Left lung (tissue), 10 donors: Measurements from ENCODE around the gene LTA. TPM values are rescaled to one million over a fixed set of nuclear protein-coding genes. Genes with fewer than 3 reads are reported as not detected.

Experiments used
- ATAC-seq: fragments of 200-7000 bp; cut with Tn5 transposase; one replicate; pipeline ENCODE4 v1.9.1; 2020; ENCODE audit warnings: moderate library complexity
- DNase-seq, 4 donors: peaks; one replicate each; pipeline ENCODE4 v3.0.0-alpha.2; 2013 to 2020
- H3K27ac ChIP-seq, 2 donors: fragments of 200-600 bp; sonication (generic) in 1 of 2; one replicate each; pipeline versions ENCODE4 v1.5.0 to v1.8.0; 2020 to 2021
- H3K27me3 ChIP-seq, 2 donors: fragments of 200-600 bp; sonication (generic) in 1 of 2; one replicate each; pipeline versions ENCODE4 v1.5.0 to v1.8.0; 2020 to 2021
- H3K36me3 ChIP-seq, 2 donors: fragments of 200-600 bp; sonication (generic) in 1 of 2; one replicate each; pipeline versions ENCODE4 v1.5.0 to v1.8.0; 2020 to 2021
- H3K4me1 ChIP-seq, 2 donors: fragments of 200-600 bp; one replicate each; pipeline ENCODE4 v1.8.0; 2021
- H3K4me3 ChIP-seq, 2 donors: fragments of 200-600 bp; sonication (generic) in 1 of 2; one replicate each; pipeline versions ENCODE4 v1.5.0 to v1.8.0; 2020 to 2021; ENCODE audit warnings: mild to moderate bottlenecking in 1 of 2
- H3K9me3 ChIP-seq, 2 donors: fragments of 200-600 bp; sonication (generic) in 1 of 2; one replicate each; pipeline versions ENCODE4 v1.5.0 to v1.8.0; 2020 to 2021
- intact Hi-C, 2 donors: fragments of 100-400 bp; cut with DNase I; formaldehyde crosslinking; loops; one replicate each; pipeline versions ENCODE4 v1.11.2 to v1.14.2; 2022
- polyA plus RNA-seq, 6 donors: library from polyadenylated mRNA; unstranded; fragments of 120-200 nt; gene quantifications; one replicate each; pipeline ENCODE4 v1.2.1, GENCODE V29; 2013; ENCODE audit not compliant: insufficient read length in 6 of 6
- total RNA-seq, 2 donors: library from RNA; stranded (reverse); fragmentation: NEBNext Ultra II Directional; extraction: Animal tissue kit (Norgen Biotek cat#: 25700); gene quantifications; one replicate each; pipeline ENCODE4 v1.2.1, GENCODE V29; 2021
- TF ChIP-seq, protein P1 (sequence below), 2 donors: fragments of 200-600 bp; sonication (generic) in 1 of 2; IDR thresholded peaks; one replicate each; pipeline versions ENCODE4 v1.5.0 to v1.8.0; 2021; ENCODE audit warnings: antibody characterized with exemption in 2 of 2
- donor health status: DM: no; HTN: yes; CAD: no.
- donor health status: DM: no; HTN: no; CAD: no.

The LTA gene
- total and polyA plus RNA-seq, 8 donors, result 0.17 to 0.65 (median 0.39) TPM

DNA sequence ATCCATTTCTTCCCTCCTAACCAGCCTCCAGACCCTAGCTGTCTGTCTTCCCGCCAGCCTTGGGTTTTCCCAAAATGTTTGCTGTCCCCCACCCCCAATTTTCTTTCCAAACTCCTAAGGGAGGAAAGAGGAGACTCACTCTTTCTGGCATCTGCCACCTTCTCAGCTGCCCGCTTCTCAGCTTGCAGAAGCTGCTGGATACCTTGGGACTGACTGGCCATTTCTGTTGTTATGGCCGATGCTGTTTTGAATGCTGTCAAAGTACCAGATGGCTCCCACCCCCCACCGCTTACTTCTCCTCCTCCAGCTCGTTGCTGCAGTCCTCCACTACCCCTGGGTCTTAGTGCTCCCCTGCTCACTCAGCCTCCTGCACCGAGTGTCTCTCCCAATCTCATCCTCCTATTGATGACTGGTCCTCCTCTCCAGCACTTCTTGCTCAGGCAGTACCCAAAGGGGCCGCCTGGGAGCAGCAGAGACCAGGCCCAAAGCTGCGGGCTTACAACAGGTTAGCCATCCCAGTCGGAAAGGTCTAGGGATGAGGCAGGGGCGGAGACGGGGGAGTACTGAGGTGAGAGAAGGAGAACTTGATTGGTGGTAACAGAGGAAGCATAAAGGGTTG is 25.6 kb upstream of the LTA start, which contains the start of gene ATP6V1G2:
ATP6V1G2 (minus strand) TSS at position 270 of the 619 bp plus-strand sequence; CDS start at position 221, 49 bp downstream.
- intact Hi-C loops, result loop anchor here (2.0 to 10.0 kb wide), 2 partner anchors 48 to 52 kb away; partner anchors contain the start of gene NCR3 (in 1 of the 2)
- Histone ChIP-seq H3K36me3 (peaks cover 0 to 23% of the 10 kb centered on the region in 2 donors), H3K9me3 (no peaks in the 10 kb centered on the region), H3K27me3 (no peaks in the 10 kb centered on the region), H3K27ac (peak within 1 kb of the TSS; percentile 82 to 84), H3K4me1 (peaks cover 13 to 47% of the 10 kb centered on the region in 2 donors), H3K4me3 (peak within 1 kb of the TSS; percentile 41 to 48)
- TF ChIP-seq, protein P1, sequence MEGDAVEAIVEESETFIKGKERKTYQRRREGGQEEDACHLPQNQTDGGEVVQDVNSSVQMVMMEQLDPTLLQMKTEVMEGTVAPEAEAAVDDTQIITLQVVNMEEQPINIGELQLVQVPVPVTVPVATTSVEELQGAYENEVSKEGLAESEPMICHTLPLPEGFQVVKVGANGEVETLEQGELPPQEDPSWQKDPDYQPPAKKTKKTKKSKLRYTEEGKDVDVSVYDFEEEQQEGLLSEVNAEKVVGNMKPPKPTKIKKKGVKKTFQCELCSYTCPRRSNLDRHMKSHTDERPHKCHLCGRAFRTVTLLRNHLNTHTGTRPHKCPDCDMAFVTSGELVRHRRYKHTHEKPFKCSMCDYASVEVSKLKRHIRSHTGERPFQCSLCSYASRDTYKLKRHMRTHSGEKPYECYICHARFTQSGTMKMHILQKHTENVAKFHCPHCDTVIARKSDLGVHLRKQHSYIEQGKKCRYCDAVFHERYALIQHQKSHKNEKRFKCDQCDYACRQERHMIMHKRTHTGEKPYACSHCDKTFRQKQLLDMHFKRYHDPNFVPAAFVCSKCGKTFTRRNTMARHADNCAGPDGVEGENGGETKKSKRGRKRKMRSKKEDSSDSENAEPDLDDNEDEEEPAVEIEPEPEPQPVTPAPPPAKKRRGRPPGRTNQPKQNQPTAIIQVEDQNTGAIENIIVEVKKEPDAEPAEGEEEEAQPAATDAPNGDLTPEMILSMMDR (IDR thresholded peaks at IDR 0.05), result peak; percentile 90 to 93
- DNase-seq (peak; percentile 78 to 94 (median 88)), ATAC-seq (peak; percentile 86)

DNA sequence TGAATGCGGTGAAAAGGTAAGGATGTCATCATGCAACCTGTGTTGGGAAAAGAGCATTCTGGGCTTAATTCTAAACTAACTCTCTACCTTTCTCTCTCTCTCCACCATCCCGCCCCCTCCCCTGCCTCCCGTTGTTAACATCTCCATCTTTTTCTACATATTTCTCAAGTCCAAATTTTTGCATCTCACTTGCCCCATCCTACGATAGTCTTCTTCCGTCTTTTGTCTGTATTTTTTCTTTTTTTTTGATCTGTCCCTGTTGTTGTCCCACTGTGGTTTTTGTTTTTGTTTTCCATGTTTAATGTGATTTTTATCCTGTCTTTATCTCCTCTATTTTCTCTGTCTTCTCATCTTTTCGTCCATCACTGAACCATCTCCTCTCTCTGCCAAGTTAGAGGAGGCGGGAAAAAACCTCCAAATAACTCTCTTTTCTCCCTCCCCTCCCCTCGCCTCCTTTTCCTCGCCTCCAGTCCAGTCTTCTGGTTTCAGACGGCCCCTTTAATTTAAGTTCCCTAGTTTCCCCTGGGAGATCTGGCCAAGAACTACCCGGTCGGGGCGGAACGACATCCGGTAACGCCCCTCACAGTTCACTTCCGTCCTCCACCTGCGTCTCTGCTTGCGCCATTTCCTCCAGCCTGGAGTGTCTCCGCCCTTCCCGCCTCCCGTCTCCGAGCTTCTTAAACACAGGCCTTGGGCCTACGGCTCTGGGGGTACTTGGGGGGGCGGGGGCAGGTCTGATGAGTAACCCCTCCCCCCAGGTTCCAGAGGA is 24.9 kb upstream of the LTA start, which contains the start of gene NFKBIL1:
NFKBIL1 (plus strand) TSS at position 651 of the 769 bp plus-strand sequence; CDS start at position 738, 87 bp downstream.
- peak within 1 kb of the TSS; percentile 41 to 48 for H3K4me3 ChIP-seq
- ATAC-seq (peak; percentile 96), DNase-seq (peak; percentile 94 to 98 (median 95))
- intact Hi-C loops, result loop anchor here (2.0 to 10.0 kb wide), 2 partner anchors 48 to 52 kb away; partner anchors contain the start of gene NCR3 (in 1 of the 2)
- TF ChIP-seq, protein P1 (IDR thresholded peaks at IDR 0.05), result no peak
- H3K4me1 ChIP-seq, result peaks cover 13 to 54% of the 10 kb centered on the region in 2 donors
- H3K36me3 ChIP-seq, result peaks cover 0 to 25% of the 10 kb centered on the region in 2 donors
- H3K27me3 ChIP-seq, result no peaks in the 10 kb centered on the region
- peak within 1 kb of the TSS; percentile 82 to 84 for H3K27ac ChIP-seq
- H3K9me3 ChIP-seq, result no peaks in the 10 kb centered on the region

DNA sequence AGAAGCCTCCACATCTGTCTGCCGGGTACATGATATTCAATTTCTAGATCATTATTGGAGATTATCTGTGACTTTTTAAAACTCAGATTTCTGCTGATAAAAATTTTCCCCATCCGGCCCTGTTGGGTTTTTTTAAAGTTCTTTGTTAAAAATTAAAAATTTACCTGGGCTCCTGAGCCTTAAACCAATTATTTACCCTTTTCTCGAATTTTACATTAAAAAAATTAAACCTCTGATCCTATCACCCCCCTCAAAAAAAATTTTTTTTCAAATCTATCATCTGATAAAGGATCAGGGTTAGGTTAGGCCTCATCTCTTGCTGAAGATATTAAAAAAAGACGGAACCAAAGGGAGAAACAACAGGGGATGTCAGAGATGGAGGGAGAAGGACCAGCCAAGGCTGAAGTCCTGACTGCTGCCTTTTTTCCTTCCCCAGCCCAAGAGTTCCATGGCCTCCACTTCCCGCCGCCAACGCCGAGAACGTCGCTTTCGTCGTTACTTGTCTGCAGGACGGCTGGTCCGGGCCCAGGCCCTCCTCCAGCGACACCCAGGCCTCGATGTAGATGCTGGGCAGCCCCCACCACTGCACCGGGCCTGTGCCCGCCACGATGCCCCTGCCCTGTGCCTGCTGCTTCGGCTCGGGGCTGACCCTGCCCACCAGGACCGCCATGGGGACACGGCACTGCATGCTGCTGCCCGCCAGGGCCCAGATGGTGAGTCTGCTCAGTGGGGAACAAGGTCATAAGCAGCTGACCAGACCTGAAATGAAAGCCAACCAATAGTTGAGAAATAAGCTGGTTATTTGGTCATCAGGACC is 24.2 kb upstream of the LTA start:
- TF ChIP-seq, protein P1 (IDR thresholded peaks at IDR 0.05), result no peak
- intact Hi-C loops, result loop anchor here (2.0 to 10.0 kb wide), 2 partner anchors 47 to 51 kb away; partner anchors contain the start of gene NCR3 (in 1 of the 2)
- Histone ChIP-seq H3K4me3 (peak overlapping the region; percentile 41 to 48), H3K36me3 (peaks cover 0 to 25% of the 10 kb centered on the region in 2 donors), H3K27me3 (no peaks in the 10 kb centered on the region), H3K27ac (peak overlapping the region; percentile 82 to 84), H3K9me3 (no peaks in the 10 kb centered on the region), H3K4me1 (peaks cover 9 to 56% of the 10 kb centered on the region in 2 donors)
- ATAC-seq, result no peak
- DNase-seq, result peak in 2 of 4 donors; percentile 44 to 81

DNA sequence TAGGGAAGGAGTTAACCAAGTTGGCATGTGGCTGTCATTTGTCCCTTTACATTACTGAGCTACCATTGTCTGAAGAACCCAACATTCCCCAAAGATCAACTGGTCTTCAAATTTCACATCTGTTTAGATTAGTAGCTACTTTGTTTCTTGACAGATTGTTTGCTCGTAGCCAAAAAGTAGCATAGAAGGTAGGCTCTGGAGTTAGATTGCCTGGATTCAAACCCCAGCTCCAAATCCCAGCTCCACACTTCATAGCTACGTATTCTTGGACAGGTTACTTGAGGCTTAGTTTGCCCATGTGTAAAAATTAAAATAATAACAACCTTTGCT is 23.6 kb upstream of the LTA start:
- peak overlapping the region in 1 of 2 donors; percentile 84 for H3K27ac ChIP-seq
- intact Hi-C loops, result loop anchor here in 1 of 2 donors (10.0 kb wide), 1 partner anchor 46 kb away; the partner anchor contains the start of gene NCR3
- H3K4me3 ChIP-seq, result peak overlapping the region in 1 of 2 donors; percentile 48
- TF ChIP-seq, protein P1 (IDR thresholded peaks at IDR 0.05), result no peak
- ATAC-seq, result no peak
- peaks cover 0 to 25% of the 10 kb centered on the region in 2 donors for H3K36me3 ChIP-seq
- no peaks in the 10 kb centered on the region for H3K27me3 ChIP-seq
- peaks cover 9 to 56% of the 10 kb centered on the region in 2 donors for H3K4me1 ChIP-seq
- DNase-seq, result no peak
- no peaks in the 10 kb centered on the region for H3K9me3 ChIP-seq
